ENCODE measurements around the gene ARHGAP6.
"Not testable (repeated sequence)": the region's sequence is repeated elsewhere in the genome, so short reads cannot be mapped to it uniquely, and the experiment has no call there.

The ARHGAP6 gene

DNA sequence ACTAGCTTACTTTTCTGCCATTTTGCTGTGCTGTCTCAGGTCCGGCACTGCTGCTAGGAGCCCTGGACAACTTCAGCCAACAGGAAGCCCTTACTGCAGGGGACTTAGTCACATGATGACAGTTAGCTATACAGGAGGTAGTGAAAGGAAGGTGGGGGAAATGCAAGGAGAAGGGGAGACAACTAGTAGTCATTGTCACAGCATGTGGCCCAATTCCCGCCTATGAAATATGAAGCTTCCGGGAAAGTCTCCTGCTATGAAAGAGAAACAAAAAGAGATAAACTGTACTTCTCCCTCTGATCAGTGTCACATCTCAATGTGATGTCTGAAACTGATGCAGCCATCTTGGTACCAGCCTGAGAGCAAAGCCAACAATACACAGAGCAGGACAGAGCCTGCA, 300.9 kb downstream of the ARHGAP6 start:
- TF ChIP-seq PPARA (CRISPR knock-in tag; IDR thresholded peaks at IDR 0.05; ENCODE audit: borderline replicate concordance) (no peak), ESRRG (CRISPR knock-in tag; IDR thresholded peaks at IDR 0.05) (no peak), CREB5 (CRISPR knock-in tag; IDR thresholded peaks at IDR 0.05; ENCODE audit: low read depth) (no peak), OSR1 (CRISPR knock-in tag; IDR thresholded peaks at IDR 0.05) (no peak), GLIS3 (CRISPR knock-in tag; IDR thresholded peaks at IDR 0.05) (no peak), ZNF565 (CRISPR knock-in tag; conservative IDR thresholded peaks at IDR 0.05; ENCODE audit: low read depth) (no peak), ZNF70 (CRISPR knock-in tag; IDR thresholded peaks at IDR 0.05) (no peak), BACH2 (CRISPR knock-in tag; IDR thresholded peaks at IDR 0.05; ENCODE audit: borderline replicate concordance) (no peak), ARNTL (CRISPR knock-in tag; IDR thresholded peaks at IDR 0.05; ENCODE audit: borderline replicate concordance, low read depth) (no peak), ISL1 (CRISPR knock-in tag; IDR thresholded peaks at IDR 0.05) (no peak), ZC3H10 (CRISPR knock-in tag; IDR thresholded peaks at IDR 0.05) (no peak), SNAI2 (CRISPR knock-in tag; IDR thresholded peaks at IDR 0.05) (no peak)
- TF ChIP-seq, protein P1, sequence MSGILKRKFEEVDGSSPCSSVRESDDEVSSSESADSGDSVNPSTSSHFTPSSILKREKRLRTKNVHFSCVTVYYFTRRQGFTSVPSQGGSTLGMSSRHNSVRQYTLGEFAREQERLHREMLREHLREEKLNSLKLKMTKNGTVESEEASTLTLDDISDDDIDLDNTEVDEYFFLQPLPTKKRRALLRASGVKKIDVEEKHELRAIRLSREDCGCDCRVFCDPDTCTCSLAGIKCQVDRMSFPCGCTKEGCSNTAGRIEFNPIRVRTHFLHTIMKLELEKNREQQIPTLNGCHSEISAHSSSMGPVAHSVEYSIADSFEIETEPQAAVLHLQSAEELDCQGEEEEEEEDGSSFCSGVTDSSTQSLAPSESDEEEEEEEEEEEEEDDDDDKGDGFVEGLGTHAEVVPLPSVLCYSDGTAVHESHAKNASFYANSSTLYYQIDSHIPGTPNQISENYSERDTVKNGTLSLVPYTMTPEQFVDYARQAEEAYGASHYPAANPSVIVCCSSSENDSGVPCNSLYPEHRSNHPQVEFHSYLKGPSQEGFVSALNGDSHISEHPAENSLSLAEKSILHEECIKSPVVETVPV (CRISPR knock-in tag; IDR thresholded peaks at IDR 0.05): no peak
- TF ChIP-seq, protein P2, sequence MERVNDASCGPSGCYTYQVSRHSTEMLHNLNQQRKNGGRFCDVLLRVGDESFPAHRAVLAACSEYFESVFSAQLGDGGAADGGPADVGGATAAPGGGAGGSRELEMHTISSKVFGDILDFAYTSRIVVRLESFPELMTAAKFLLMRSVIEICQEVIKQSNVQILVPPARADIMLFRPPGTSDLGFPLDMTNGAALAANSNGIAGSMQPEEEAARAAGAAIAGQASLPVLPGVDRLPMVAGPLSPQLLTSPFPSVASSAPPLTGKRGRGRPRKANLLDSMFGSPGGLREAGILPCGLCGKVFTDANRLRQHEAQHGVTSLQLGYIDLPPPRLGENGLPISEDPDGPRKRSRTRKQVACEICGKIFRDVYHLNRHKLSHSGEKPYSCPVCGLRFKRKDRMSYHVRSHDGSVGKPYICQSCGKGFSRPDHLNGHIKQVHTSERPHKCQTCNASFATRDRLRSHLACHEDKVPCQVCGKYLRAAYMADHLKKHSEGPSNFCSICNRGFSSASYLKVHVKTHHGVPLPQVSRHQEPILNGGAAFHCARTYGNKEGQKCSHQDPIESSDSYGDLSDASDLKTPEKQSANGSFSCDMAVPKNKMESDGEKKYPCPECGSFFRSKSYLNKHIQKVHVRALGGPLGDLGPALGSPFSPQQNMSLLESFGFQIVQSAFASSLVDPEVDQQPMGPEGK (CRISPR knock-in tag; IDR thresholded peaks at IDR 0.05; ENCODE audit: borderline replicate concordance): no peak
- TF ChIP-seq, protein P3, sequence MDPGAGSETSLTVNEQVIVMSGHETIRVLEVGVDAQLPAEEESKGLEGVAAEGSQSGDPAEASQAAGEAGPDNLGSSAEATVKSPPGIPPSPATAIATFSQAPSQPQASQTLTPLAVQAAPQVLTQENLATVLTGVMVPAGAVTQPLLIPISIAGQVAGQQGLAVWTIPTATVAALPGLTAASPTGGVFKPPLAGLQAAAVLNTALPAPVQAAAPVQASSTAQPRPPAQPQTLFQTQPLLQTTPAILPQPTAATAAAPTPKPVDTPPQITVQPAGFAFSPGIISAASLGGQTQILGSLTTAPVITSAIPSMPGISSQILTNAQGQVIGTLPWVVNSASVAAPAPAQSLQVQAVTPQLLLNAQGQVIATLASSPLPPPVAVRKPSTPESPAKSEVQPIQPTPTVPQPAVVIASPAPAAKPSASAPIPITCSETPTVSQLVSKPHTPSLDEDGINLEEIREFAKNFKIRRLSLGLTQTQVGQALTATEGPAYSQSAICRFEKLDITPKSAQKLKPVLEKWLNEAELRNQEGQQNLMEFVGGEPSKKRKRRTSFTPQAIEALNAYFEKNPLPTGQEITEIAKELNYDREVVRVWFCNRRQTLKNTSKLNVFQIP (CRISPR knock-in tag; IDR thresholded peaks at IDR 0.05; ENCODE audit: borderline replicate concordance, low read depth): no peak
- TF ChIP-seq, protein P4, sequence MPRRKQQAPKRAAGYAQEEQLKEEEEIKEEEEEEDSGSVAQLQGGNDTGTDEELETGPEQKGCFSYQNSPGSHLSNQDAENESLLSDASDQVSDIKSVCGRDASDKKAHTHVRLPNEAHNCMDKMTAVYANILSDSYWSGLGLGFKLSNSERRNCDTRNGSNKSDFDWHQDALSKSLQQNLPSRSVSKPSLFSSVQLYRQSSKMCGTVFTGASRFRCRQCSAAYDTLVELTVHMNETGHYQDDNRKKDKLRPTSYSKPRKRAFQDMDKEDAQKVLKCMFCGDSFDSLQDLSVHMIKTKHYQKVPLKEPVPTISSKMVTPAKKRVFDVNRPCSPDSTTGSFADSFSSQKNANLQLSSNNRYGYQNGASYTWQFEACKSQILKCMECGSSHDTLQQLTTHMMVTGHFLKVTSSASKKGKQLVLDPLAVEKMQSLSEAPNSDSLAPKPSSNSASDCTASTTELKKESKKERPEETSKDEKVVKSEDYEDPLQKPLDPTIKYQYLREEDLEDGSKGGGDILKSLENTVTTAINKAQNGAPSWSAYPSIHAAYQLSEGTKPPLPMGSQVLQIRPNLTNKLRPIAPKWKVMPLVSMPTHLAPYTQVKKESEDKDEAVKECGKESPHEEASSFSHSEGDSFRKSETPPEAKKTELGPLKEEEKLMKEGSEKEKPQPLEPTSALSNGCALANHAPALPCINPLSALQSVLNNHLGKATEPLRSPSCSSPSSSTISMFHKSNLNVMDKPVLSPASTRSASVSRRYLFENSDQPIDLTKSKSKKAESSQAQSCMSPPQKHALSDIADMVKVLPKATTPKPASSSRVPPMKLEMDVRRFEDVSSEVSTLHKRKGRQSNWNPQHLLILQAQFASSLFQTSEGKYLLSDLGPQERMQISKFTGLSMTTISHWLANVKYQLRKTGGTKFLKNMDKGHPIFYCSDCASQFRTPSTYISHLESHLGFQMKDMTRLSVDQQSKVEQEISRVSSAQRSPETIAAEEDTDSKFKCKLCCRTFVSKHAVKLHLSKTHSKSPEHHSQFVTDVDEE (CRISPR knock-in tag; IDR thresholded peaks at IDR 0.05): no peak
- no peak for ATAC-seq

GRCh38 chrX:11363825-11364224, 301.9 kb downstream of the ARHGAP6 start:
- TF ChIP-seq ZNF8 (CRISPR knock-in tag; IDR thresholded peaks at IDR 0.05): peak; percentile 15; the same call in 1 of the 2 replicates
- ATAC-seq: not testable (repeated sequence)

DNA sequence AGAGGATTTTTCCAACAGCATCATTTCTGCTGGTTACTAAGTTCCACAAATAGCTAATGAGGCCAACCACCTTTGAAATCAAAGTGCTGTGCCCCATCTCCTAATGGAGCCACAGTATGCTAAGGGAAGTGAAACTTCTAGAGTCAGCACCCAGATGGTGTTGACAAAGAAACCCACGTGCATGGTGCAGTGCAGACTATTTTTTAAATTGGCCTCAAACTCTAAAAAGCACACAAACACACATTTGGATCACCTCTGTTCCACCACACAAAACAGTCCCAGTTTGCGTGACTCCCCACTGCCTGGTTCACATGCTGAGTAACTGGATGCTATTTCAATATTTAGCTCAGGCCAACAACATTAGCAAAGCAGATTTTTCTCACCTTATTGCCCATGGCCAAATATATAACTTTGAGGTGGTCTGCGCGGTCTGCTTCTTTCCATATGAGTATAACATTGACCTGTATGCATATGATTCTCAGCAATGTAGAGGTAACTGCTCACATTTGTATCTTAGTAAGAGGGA, 302.6 kb downstream of the ARHGAP6 start:
- ATAC-seq: no peak
- TF ChIP-seq TOX (CRISPR knock-in tag; IDR thresholded peaks at IDR 0.05; ENCODE audit: borderline replicate concordance) (no peak), SNAI2 (CRISPR knock-in tag; IDR thresholded peaks at IDR 0.05) (no peak), ZNF8 (CRISPR knock-in tag; IDR thresholded peaks at IDR 0.05) (no peak), ESRRG (CRISPR knock-in tag; IDR thresholded peaks at IDR 0.05) (no peak), CREB5 (CRISPR knock-in tag; IDR thresholded peaks at IDR 0.05; ENCODE audit: low read depth) (no peak), ZNF565 (CRISPR knock-in tag; conservative IDR thresholded peaks at IDR 0.05; ENCODE audit: low read depth) (no peak), ZFP30 (CRISPR knock-in tag; IDR thresholded peaks at IDR 0.05) (no peak), ZFP3 (CRISPR knock-in tag; IDR thresholded peaks at IDR 0.05) (no peak), OSR1 (CRISPR knock-in tag; IDR thresholded peaks at IDR 0.05) (no peak), RARB (CRISPR knock-in tag; IDR thresholded peaks at IDR 0.05) (no peak)
- TF ChIP-seq, protein P4 (CRISPR knock-in tag; IDR thresholded peaks at IDR 0.05): no peak
- TF ChIP-seq, protein P3 (CRISPR knock-in tag; IDR thresholded peaks at IDR 0.05; ENCODE audit: borderline replicate concordance, low read depth): no peak
